BE2C (cell line): ENCODE data around the gene LTA4H. TPM values are rescaled to one million over a fixed set of nuclear protein-coding genes. Genes with fewer than 3 reads are reported as not detected.

Experiments
- DNase-seq: peaks from one replicate; pipeline ENCODE4 v3.0.0-alpha.2; 2020
- H3K27me3 ChIP-seq: fragments of 250-450 bp; sonication (Bioruptor Pico); 2 replicates; pipeline ENCODE4 v1.5.1; 2020; ENCODE audit warnings: mild to moderate bottlenecking
- H3K36me3 ChIP-seq: fragments of 250-450 bp; sonication (Bioruptor Pico); 2 replicates; pipeline ENCODE4 v1.5.1; 2020; ENCODE audit warnings: mild to moderate bottlenecking
- H3K4me1 ChIP-seq: fragments of 250-450 bp; sonication (Bioruptor Pico); 2 replicates; pipeline ENCODE4 v1.5.1; 2020
- H3K4me3 ChIP-seq: 2 replicates; pipeline ENCODE4 v1.5.1; 2011; ENCODE audit warnings: low read depth, low read length
- H3K9me3 ChIP-seq: fragments of 250-450 bp; sonication (Bioruptor Pico); 2 replicates; pipeline ENCODE4 v1.5.1; 2020
- polyA plus RNA-seq: library from polyadenylated mRNA; unstranded; fragments of >200 nt; gene quantifications from one replicate; pipeline ENCODE4 v1.2.1, GENCODE V29; 2012; ENCODE audit warnings: low read depth, missing spikeins; ENCODE audit not compliant: insufficient read length, insufficient read depth
- TF ChIP-seq, protein P1 (sequence below): IDR thresholded peaks from 2 replicates; pipeline ENCODE4 v1.5.1; 2012; ENCODE audit warnings: mild to moderate bottlenecking, low read depth, low read length

LTA4H gene
- 15.8 TPM for polyA plus RNA-seq

GRCh38 chr12:96035283-96036236 is at the start of gene LTA4H:
TSS of gene LTA4H (minus strand) at chr12:96035587. CDS start at chr12:96035519, 68 bp downstream.
- Histone ChIP-seq H3K36me3 (no peaks in the 10 kb centered on the region), H3K4me3 (peak within 1 kb of the TSS; percentile 97), H3K9me3 (no peaks in the 10 kb centered on the region), H3K27me3 (no peaks in the 10 kb centered on the region), H3K4me1 (no peaks in the 10 kb centered on the region; the same call in 1 of the 2 replicates)
- TF ChIP-seq, protein P1, sequence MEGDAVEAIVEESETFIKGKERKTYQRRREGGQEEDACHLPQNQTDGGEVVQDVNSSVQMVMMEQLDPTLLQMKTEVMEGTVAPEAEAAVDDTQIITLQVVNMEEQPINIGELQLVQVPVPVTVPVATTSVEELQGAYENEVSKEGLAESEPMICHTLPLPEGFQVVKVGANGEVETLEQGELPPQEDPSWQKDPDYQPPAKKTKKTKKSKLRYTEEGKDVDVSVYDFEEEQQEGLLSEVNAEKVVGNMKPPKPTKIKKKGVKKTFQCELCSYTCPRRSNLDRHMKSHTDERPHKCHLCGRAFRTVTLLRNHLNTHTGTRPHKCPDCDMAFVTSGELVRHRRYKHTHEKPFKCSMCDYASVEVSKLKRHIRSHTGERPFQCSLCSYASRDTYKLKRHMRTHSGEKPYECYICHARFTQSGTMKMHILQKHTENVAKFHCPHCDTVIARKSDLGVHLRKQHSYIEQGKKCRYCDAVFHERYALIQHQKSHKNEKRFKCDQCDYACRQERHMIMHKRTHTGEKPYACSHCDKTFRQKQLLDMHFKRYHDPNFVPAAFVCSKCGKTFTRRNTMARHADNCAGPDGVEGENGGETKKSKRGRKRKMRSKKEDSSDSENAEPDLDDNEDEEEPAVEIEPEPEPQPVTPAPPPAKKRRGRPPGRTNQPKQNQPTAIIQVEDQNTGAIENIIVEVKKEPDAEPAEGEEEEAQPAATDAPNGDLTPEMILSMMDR: no peak
- peak; percentile 98 for DNase-seq

GRCh38 chr12:96084624-96085023 is 49.2 kb upstream of the LTA4H start:
- Histone ChIP-seq H3K9me3 (no peaks in the 10 kb centered on the region; the same call in 1 of the 2 replicates), H3K36me3 (no peaks in the 10 kb centered on the region), H3K4me3 (no peak overlapping the region), H3K4me1 (no peaks in the 10 kb centered on the region), H3K27me3 (no peaks in the 10 kb centered on the region)
- TF ChIP-seq, protein P1: no peak
- DNase-seq: no peak

GRCh38 chr12:96083020-96083719 is 47.8 kb upstream of the LTA4H start:
- TF ChIP-seq, protein P1: no peak
- H3K27me3 ChIP-seq: no peaks in the 10 kb centered on the region
- H3K4me1 ChIP-seq: no peaks in the 10 kb centered on the region
- no peaks in the 10 kb centered on the region for H3K9me3 ChIP-seq
- no peaks in the 10 kb centered on the region for H3K36me3 ChIP-seq
- DNase-seq: no peak
- no peak overlapping the region for H3K4me3 ChIP-seq

- no peaks in the 10 kb centered on the region for H3K4me1 ChIP-seq
- TF ChIP-seq, protein P1: no peak
- H3K27me3 ChIP-seq: no peaks in the 10 kb centered on the region
- H3K9me3 ChIP-seq: no peaks in the 10 kb centered on the region
- no peak overlapping the region for H3K4me3 ChIP-seq
- H3K36me3 ChIP-seq: no peaks in the 10 kb centered on the region
- DNase-seq: no peak
Measured at GRCh38 chr12:96081596-96081995, 46.2 kb upstream of the LTA4H start.

DNA sequence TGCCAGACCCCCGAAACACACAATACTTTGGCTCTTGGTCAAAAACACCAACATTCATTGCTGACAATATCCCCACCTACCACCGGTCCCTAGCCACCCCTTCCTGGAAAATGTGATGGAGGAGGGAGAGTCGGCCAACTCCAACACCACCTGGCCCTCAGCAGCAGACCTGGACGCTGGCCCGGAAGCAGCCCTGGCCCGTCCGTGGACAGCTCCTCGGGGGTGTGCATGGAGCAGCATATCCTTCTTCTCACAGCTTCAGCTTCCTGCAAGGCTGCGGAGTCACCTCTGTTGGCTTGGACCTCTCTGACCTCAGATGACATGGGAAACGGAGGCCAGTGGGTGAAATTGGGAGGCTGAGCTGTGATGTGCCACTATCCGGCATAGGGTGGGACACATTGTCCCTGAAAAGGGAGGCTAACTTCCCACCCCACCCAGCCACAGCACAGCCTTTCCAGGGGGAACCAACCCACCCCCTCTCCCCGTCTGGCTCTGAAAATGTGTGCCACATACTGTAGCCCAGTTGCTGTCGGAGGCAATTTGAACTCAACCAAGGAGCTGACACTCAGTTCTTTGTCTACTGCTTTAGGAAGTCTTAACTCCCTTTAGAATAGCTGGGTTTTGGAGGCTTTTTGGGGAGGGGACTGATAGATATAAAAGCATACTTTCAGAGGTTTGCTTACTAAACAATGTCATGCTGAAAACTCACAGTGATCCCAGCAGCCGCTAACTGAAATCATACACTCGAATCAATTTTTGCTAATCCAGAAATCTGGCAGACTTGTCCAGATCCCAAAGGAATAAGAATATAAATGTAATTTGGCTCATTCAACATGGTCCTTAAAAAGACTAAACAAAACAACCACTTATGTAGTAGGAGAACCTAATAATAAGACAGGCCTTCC is 43.1 kb upstream of the LTA4H start:
- DNase-seq: no peak
- TF ChIP-seq, protein P1: no peak

More for the DNA sequence above, 43.1 kb upstream of the LTA4H start:
- no peaks in the 10 kb centered on the region for H3K4me1 ChIP-seq
- no peaks in the 10 kb centered on the region for H3K36me3 ChIP-seq
- H3K9me3 ChIP-seq: no peaks in the 10 kb centered on the region
- H3K27me3 ChIP-seq: no peaks in the 10 kb centered on the region
- H3K4me3 ChIP-seq: no peak overlapping the region
